HG03432 (cell line): ENCODE results near the gene FLNB.

Source experiments
- ATAC-seq: cut with Tn5 transposase; IDR thresholded peaks from one replicate; pipeline ENCODE4 v1.9.1; 2021; ENCODE audit warnings: mild to moderate bottlenecking, moderate library complexity; ENCODE audit not compliant: unreplicated experiment

FLNB gene

GRCh38 chr3:58028902-58029301 is 20.7 kb downstream of the FLNB start:
- no peak for ATAC-seq

- ATAC-seq, result no peak
Observed at GRCh38 chr3:58029842-58030584, 21.8 kb downstream of the FLNB start.

- ATAC-seq, result no peak
Observed at GRCh38 chr3:58032186-58032585, 24.0 kb downstream of the FLNB start.

- ATAC-seq, result peak; percentile 98
Observed at GRCh38 chr3:58034738-58035523, 26.7 kb downstream of the FLNB start.

- no peak for ATAC-seq
Observed at GRCh38 chr3:58035524-58036255, 27.5 kb downstream of the FLNB start.

- ATAC-seq, result no peak
Observed at GRCh38 chr3:58036293-58037032, 28.2 kb downstream of the FLNB start.

GRCh38 chr3:58037141-58037910 is 29.1 kb downstream of the FLNB start:
- no peak for ATAC-seq

- no peak for ATAC-seq
Observed at GRCh38 chr3:58038675-58039292, 30.6 kb downstream of the FLNB start.

GRCh38 chr3:58039601-58040000 is 31.4 kb downstream of the FLNB start:
- ATAC-seq, result no peak

GRCh38 chr3:58041182-58041825 is 33.1 kb downstream of the FLNB start:
- no peak for ATAC-seq

- peak; percentile 90 for ATAC-seq
Observed at GRCh38 chr3:58041826-58042324, 33.7 kb downstream of the FLNB start.

GRCh38 chr3:58042947-58043707 is 34.9 kb downstream of the FLNB start:
- ATAC-seq, result no peak

GRCh38 chr3:58043933-58044332 is 35.7 kb downstream of the FLNB start:
- no peak for ATAC-seq

GRCh38 chr3:58044691-58045483 is 36.7 kb downstream of the FLNB start:
- no peak for ATAC-seq

- ATAC-seq, result no peak
Observed at GRCh38 chr3:58047826-58048225, 39.6 kb downstream of the FLNB start.

GRCh38 chr3:58048301-58048700 is 40.1 kb downstream of the FLNB start:
- no peak for ATAC-seq

GRCh38 chr3:58049143-58049785 is 41.0 kb downstream of the FLNB start:
- no peak for ATAC-seq
